ENCODE data around the gene PPIE. TPM values are rescaled to one million over a fixed set of nuclear protein-coding genes. Genes with fewer than 3 reads are reported as not detected.

The PPIE gene
- total RNA-seq, 4 donors from 2014 or later: 30.3 to 42.0 (median 37.9) TPM

GRCh38 chr1:39737546-39738169, 1.0 kb upstream of the PPIE start:
- no peaks in the 10 kb centered on the region for H3K9me3 ChIP-seq
- H3K27me3 ChIP-seq: peaks cover 0 to 6% (median 0%) of the 10 kb centered on the region in 4 donors
- no peak overlapping the region for H3K4me3 ChIP-seq
- H3K36me3 ChIP-seq: peaks cover 11 to 27% (median 14%) of the 10 kb centered on the region in 4 donors
- no peak overlapping the region for H3K27ac ChIP-seq (replicated peaks in 1 of 4)
- no peak for DNase-seq (ENCODE audit: extremely low spot score)
- intact Hi-C loops (cut with DNase I): no loop called here
- WGBS: 65% methylated on average over 8 of the region's 9 CpGs
- peaks cover 12 to 38% (median 36%) of the 10 kb centered on the region in 4 donors for H3K4me1 ChIP-seq
- no peak for TF ChIP-seq CTCF (IDR thresholded peaks at IDR 0.05)
- TF ChIP-seq POLR2A (IDR thresholded peaks at IDR 0.05; ENCODE audit: low read depth): no peak
- no peak for TF ChIP-seq POLR2AphosphoS5 (IDR thresholded peaks at IDR 0.05)

- Histone ChIP-seq H3K9me3 (no peaks in the 10 kb centered on the region), H3K27me3 (no peaks in the 10 kb centered on the region), H3K4me1 (peaks cover 0 to 9% (median 7%) of the 10 kb centered on the region in 4 donors), H3K27ac (replicated peaks in 1 of 4) (no peak overlapping the region), H3K36me3 (peaks cover 72 to 100% (median 87%) of the 10 kb centered on the region in 4 donors), H3K4me3 (no peak overlapping the region)
- whole genome bisulfite sequencing: 88% methylated on average over 15 of the region's 16 CpGs
- no peak for TF ChIP-seq CTCF (IDR thresholded peaks at IDR 0.05)
- no peak for TF ChIP-seq POLR2AphosphoS5 (IDR thresholded peaks at IDR 0.05)
- no peak for TF ChIP-seq POLR2A (IDR thresholded peaks at IDR 0.05; ENCODE audit: low read depth)
- TF ChIP-seq EP300 (IDR thresholded peaks at IDR 0.05): no peak
- DNase-seq (ENCODE audit: extremely low spot score): no peak
- intact Hi-C loops (cut with DNase I): no loop called here
Measured at GRCh38 chr1:39745016-39745670, 6.5 kb downstream of the PPIE start.

GRCh38 chr1:39751595-39751994, 12.9 kb downstream of the PPIE start:
- intact Hi-C loops (cut with DNase I): no loop called here
- no peak for TF ChIP-seq EP300 (IDR thresholded peaks at IDR 0.05)
- no peak for TF ChIP-seq CTCF (IDR thresholded peaks at IDR 0.05)
- no peak for TF ChIP-seq POLR2AphosphoS5 (IDR thresholded peaks at IDR 0.05)
- no peak for TF ChIP-seq POLR2A (IDR thresholded peaks at IDR 0.05; ENCODE audit: low read depth)
- Histone ChIP-seq H3K27ac (replicated peaks in 1 of 4) (no peak overlapping the region), H3K4me1 (peaks cover 0 to 32% (median 23%) of the 10 kb centered on the region in 4 donors), H3K9me3 (no peaks in the 10 kb centered on the region), H3K27me3 (no peaks in the 10 kb centered on the region), H3K4me3 (no peak overlapping the region), H3K36me3 (peaks cover 82 to 100% (median 97%) of the 10 kb centered on the region in 4 donors)
- WGBS: 93% methylated on average over 7 of the region's 7 CpGs
- DNase-seq (ENCODE audit: extremely low spot score): no peak

GRCh38 chr1:39752703-39753102, 14.0 kb downstream of the PPIE start:
- 81% methylated on average over 6 of the region's 6 CpGs for WGBS
- H3K36me3 ChIP-seq: peaks cover 78 to 100% (median 97%) of the 10 kb centered on the region in 4 donors
- intact Hi-C loops (cut with DNase I): no loop called here

More at GRCh38 chr1:39752703-39753102, 14.0 kb downstream of the PPIE start:
- Histone ChIP-seq H3K4me3 (no peak overlapping the region), H3K27me3 (no peaks in the 10 kb centered on the region), H3K27ac (replicated peaks in 1 of 4) (peak overlapping the region; percentile 23 to 62 (median 54)), H3K4me1 (peaks cover 0 to 32% (median 23%) of the 10 kb centered on the region in 4 donors), H3K9me3 (no peaks in the 10 kb centered on the region)
- TF ChIP-seq CTCF (IDR thresholded peaks at IDR 0.05) (no peak), POLR2A (IDR thresholded peaks at IDR 0.05; ENCODE audit: low read depth) (no peak), EP300 (IDR thresholded peaks at IDR 0.05) (no peak), POLR2AphosphoS5 (IDR thresholded peaks at IDR 0.05) (no peak)
- no peak for DNase-seq (ENCODE audit: extremely low spot score)

Measured in esophagus muscularis mucosa (tissue), 4 donors.